GM19397 (cell line): ENCODE results near the gene FAM219B.
"Not testable (repeated sequence)": the region's sequence is repeated elsewhere in the genome, so short reads cannot be mapped to it uniquely, and the experiment has no call there.

Experiments
- ATAC-seq: cut with Tn5 transposase; IDR thresholded peaks from one replicate; pipeline ENCODE4 v1.9.1; 2021; ENCODE audit warnings: mild to moderate bottlenecking, moderate library complexity; ENCODE audit not compliant: unreplicated experiment

The FAM219B gene, protein sequence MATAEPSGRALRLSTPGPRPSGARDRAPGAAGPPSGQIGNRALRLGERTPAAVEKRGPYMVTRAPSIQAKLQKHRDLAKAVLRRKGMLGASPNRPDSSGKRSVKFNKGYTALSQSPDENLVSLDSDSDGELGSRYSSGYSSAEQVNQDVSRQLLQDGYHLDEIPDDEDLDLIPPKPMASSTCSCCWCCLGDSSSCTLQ

DNA sequence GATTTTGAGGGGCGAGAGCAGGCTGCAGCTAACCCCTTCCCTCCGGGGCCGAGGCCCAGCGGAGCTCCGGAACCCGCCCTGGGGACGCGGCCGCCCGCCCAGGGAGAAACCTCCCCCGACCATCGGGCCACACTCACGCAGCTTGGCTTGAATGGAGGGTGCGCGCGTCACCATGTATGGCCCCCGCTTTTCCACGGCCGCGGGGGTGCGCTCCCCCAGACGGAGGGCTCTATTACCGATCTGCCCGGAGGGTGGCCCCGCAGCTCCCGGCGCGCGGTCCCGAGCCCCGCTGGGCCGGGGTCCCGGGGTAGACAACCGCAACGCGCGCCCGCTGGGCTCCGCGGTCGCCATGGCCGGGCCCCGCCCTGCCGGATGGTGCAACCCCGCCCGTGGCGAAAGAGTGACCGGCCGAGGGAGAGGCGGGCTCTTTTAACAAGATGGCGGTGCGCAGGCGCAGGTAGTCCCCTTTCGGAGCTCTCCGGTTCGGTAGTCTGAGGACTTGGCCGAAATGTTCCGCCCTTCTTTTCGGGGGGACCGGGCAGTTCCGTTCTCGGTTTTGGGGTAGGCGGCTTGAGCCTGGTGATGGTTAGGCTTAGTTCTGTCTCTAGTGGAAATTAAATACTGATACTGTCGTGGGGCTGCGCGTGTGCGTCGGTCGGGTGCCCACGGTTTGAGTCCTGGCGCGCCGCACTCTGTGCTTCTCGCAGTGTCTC lies at the start of gene FAM219B:
Gene FAM219B, minus strand, starts transcription at position 402 of the 713 bp plus-strand sequence. Its CDS starts 51 bp downstream, at position 351.
- ATAC-seq: peak; percentile 87

DNA sequence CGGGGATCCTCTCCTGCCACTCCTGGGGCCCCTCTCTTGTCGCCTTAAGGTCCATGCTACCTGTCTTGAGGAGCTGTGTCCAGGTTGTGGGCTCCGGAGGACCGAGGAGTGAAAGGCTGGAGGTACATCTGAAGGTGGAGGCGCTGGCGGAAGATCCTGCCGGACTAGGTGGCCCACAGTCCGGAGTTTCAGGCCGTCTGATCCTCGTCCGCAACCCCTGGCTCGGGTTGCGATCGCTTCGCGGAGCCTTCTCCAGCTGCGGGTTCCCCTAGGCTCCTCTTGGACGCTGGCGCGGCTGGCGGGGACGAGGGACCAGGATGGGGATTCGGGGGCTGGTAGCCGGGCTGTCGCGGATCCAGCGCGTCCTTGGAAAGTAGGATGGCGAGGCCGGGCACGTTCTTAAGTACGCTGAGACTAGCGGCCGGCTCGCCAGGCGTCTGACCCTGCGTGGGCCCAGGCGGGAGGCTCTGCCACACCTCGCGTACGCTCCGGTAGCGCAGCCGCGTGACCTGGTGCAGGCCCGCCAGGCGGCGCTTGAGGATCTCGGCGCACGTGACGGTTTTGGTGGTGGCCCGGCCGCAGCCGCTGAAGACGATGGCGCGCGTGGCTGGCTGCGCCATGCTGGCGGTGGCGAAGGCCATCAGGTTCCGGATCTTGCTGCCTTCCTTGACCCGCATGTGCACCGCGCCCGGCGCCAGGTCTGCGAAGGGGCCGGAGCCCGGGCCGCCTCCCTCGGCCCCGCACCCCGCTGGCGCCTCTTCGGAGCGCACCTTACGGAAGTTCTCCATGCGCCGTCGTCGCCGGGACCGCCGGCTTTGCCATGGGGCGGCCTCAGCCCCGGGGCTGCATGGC lies 49.4 kb upstream of the FAM219B start:
- ATAC-seq: peak; percentile 75

DNA sequence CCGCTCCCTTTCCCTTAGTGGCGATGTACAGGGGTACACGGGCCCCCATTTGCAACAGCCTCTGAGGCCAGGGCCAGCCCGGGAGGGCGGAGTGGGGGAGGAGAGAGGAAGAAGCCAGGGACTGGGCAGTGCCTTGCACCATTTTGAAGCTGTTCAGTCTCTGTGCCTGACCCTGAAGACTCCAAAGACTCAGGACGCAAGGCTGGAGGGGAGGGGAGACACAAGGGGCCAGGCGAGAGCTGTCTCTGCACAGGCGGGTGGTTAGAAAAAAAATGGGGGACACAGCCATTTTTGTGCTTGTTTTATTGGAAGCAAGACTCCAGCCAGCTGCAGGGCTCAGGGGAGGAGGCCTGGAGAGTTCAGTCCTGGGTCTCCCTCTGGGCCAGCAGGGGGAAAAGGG lies 48.4 kb upstream of the FAM219B start:
- no peak for ATAC-seq

- no peak for ATAC-seq
Measured at GRCh38 chr15:74954515-74954914, 47.9 kb upstream of the FAM219B start.

- ATAC-seq: no peak
Measured at GRCh38 chr15:74951006-74951405, 44.4 kb upstream of the FAM219B start.

DNA sequence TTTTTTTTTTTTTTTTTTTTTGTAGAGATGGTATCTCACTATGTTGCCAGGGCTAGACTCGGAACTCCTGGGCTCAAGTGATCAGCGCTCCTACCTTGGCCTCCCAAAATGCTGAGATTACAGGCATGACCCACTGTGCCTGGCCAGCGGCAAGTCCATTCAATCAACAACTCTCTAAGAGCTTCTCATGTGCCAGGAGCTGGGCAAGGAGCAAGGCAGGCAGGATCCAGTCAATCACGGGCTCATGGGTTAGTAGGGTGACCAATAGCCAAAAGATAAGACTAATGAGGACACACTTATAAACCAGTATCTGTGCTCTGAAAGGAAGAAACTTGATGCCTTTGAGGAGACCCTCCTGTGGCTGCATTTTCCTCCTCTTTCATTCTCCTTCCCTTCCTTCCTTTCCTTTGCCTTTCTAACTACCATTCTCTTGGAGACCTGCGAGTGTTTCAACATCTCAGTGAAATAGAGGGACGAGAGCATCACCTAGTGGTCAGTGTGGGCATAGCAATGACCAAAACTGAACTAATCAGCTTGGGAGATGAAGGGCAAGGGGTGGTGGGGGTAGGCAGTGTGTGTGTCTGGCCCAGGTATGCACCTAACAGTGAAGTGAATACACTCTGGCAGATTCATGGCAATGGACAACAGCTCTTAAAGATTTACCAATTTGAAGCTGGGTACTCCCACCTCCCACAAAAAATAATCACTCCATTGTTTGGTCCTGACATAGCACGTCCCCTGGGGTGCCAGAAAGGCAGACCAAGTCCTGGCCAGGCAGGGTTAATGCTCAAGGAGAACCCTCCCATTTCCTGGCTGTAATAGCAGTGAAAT lies 43.6 kb upstream of the FAM219B start:
- ATAC-seq: no peak

DNA sequence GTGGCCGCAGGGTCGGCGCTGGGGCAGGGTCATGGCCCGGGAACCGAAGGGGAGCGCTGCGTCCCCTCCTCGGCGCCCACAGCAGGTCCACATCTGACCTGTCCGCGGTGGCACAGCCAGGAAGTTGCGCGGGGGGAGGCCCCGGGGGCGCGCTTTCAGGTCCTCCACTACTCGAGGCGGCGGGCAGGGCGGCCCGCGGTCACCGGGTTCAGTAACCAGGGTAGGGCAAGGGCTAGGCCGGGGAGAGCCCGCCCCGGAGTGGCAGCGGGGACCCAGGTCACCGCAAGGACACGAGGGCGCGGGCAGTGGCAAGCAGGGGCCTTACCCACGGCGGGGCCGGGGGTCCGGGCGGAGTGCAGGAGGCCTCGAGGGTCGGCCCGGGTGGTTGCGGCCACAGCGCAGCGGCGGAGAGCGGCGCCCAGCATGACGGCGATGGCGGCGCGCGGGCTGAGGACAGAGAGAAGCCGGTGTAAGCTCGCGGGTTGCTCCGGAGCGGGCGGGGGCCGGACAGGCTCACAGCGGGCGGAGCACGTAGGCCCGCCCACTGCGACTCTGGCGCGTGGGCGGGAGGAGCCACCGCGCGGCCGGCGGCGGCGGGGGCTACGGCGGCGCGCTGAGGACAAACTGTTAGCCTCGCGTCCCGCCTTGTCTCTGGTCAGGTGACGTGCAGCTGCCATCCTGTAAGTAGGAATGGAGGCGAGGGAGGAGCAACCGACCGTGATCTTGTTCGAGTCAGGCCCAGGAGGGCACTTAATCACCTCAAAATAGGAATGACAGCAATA lies 31.1 kb upstream of the FAM219B start, which contains the start of gene COX5A:
Gene COX5A, minus strand, starts transcription at position 484 of the 782 bp plus-strand sequence. Its CDS starts 59 bp downstream, at position 425.
- ATAC-seq: peak; percentile 93

- no peak for ATAC-seq
Measured at GRCh38 chr15:74937272-74937589, 30.6 kb upstream of the FAM219B start.

DNA sequence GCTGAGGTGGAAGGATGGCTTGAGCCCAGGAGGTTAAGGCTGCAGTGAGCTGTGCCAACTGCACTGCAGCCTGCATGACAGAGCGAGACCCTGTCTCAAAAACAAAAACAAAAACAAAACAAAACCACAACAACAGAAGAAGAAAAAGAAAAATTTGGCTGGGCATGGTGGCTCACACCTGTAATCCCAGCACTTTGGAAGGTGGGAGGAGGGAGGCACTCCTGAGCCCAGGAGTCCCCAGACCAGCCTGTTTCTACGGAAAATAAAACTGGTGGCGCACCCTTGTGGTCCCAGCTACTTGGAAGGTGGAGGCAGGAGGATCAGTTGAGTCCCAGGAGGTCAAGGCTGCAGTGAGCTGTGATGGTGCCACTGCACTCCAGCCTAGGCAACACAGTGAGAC lies 28.5 kb upstream of the FAM219B start:
- ATAC-seq: not testable (repeated sequence)

GRCh38 chr15:74933573-74933972 lies 26.9 kb upstream of the FAM219B start:
- no peak for ATAC-seq

GRCh38 chr15:74928771-74929198 lies 22.1 kb upstream of the FAM219B start:
- ATAC-seq: no peak

GRCh38 chr15:74924525-74924924 lies 17.9 kb upstream of the FAM219B start:
- no peak for ATAC-seq

GRCh38 chr15:74920456-74920855 lies 13.8 kb upstream of the FAM219B start:
- ATAC-seq: no peak

- ATAC-seq: no peak
Measured at GRCh38 chr15:74917676-74918075, 11.0 kb upstream of the FAM219B start.

DNA sequence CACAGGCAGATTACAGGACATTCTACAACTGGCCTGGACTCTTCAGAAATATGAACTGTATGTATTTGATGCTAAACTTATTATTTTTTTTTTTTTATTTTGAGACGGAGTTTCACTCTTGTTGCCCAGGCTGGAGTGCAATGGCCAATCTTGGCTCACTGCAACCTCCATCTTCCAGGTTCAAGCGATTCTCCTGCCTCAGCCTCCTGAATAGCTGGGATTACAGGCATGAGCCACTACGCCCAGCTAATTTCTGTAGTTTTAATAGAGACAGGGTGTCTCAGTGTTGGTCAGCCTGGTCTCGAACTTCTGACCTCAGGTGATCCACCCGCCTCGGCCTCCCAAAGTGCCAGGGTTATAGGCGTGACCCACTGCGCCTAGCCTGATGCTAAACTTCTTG lies 7.1 kb upstream of the FAM219B start:
- not testable (repeated sequence) for ATAC-seq

DNA sequence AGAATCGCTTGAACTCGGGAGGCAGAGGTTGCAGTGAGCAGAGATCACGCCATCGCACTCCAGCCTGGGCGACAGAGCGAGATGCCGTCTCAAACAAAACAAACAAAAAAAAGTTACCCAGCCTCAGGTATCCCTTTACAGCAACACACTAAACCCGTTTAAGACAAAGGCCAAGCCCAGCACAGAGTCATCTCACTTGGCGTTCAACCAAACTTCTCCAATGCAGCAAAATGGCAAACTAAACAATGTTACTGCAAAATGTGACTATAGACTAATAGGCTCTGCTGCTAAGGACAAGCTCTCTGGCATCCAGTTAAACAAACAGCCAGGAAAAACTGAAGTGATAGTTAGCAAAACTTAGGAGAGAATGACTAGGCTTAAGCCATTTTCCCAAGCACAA lies 6.4 kb upstream of the FAM219B start:
- ATAC-seq: no peak

DNA sequence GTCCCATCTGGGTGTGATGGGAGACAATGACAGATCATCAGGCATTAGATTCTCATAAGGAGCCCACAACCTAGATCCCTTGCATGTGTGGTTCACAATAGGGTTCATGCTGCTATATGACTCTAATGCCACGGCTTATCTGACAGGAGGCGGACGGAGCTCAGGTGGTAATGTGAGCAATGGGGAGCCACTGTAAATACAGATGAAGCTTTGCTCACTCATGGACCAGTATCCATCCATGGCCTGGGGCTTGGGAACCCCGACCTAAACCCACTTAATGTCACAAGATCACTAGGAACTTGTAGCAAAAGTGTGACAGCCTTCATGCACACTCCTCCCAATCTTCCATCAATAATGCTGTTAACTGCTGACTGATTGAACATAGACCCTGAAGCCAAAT lies 2.0 kb upstream of the FAM219B start:
- ATAC-seq: no peak

- no peak for ATAC-seq
Measured at GRCh38 chr15:74907163-74907870, 666 bp upstream of the FAM219B start.

GRCh38 chr15:74906067-74906449 lies 593 bp downstream of the FAM219B start:
- ATAC-seq: peak; percentile 11
